GM12878 (cell line): ENCODE data around the gene TBKBP1. TPM values are rescaled to one million over a fixed set of nuclear protein-coding genes. Genes with fewer than 3 reads are reported as not detected.

Experiments used
- BACH1 ChIP-seq: fragments of 450-650 bp; IDR thresholded peaks from 2 replicates; pipeline ENCODE4 v1.6.1; 2017; ENCODE audit warnings: mild to moderate bottlenecking, borderline replicate concordance
- BCL3 ChIP-seq: IDR thresholded peaks from 2 replicates; pipeline ENCODE4 v1.6.1; 2011; ENCODE audit warnings: borderline replicate concordance, low read depth, mild to moderate bottlenecking, moderate library complexity, low read length; ENCODE audit not compliant: insufficient read depth, poor library complexity, severe bottlenecking
- CBX5 ChIP-seq: sonication (generic); IDR thresholded peaks from 2 replicates; pipeline ENCODE4 v1.6.1; 2016; ENCODE audit warnings: low read depth, moderate library complexity, mild to moderate bottlenecking, inconsistent platforms
- CREM ChIP-seq: IDR thresholded peaks from 2 replicates; pipeline ENCODE4 v1.6.1; 2014; ENCODE audit warnings: antibody characterized with exemption, low read depth
- E2F8 ChIP-seq: fragments of 450-650 bp; IDR thresholded peaks from 2 replicates; pipeline ENCODE4 v1.6.1; 2018; ENCODE audit warnings: mild to moderate bottlenecking, low read depth, moderate library complexity; ENCODE audit not compliant: partially characterized antibody
- GABPA ChIP-seq: IDR thresholded peaks from 2 replicates; pipeline ENCODE4 v1.6.1; 2014; ENCODE audit warnings: antibody characterized with exemption, low read depth, mild to moderate bottlenecking, inconsistent platforms
- HDAC2 ChIP-seq: fragments of 200-600 bp; sonication (generic); IDR thresholded peaks from 2 replicates; pipeline ENCODE4 v1.6.1; 2017
- HDGF ChIP-seq: fragments of 450-650 bp; IDR thresholded peaks from 2 replicates; pipeline ENCODE4 v1.6.1; 2016; ENCODE audit warnings: antibody characterized with exemption
- IKZF1 ChIP-seq: fragments of 450-650 bp; conservative IDR thresholded peaks from 2 replicates; pipeline ENCODE4 v1.6.1; 2017; ENCODE audit warnings: antibody characterized with exemption, mild to moderate bottlenecking
- KDM1A ChIP-seq: fragments of 200-600 bp; sonication (generic); IDR thresholded peaks from 2 replicates; pipeline ENCODE4 v1.6.1; 2016; ENCODE audit warnings: borderline replicate concordance
- NBN ChIP-seq: fragments of 450-650 bp; IDR thresholded peaks from 2 replicates; pipeline ENCODE4 v1.6.1; 2016
- NR2C2 ChIP-seq: IDR thresholded peaks from 2 replicates; pipeline ENCODE4 v1.6.1; 2011; ENCODE audit warnings: borderline replicate concordance, low read depth; ENCODE audit not compliant: control insufficient read depth, insufficient read length
- NR2F1 ChIP-seq: fragments of 450-650 bp; conservative IDR thresholded peaks from 2 replicates; pipeline ENCODE4 v1.6.1; 2017; ENCODE audit warnings: mild to moderate bottlenecking
- PAX5 ChIP-seq: IDR thresholded peaks from 2 replicates; pipeline ENCODE4 v1.6.1; 2011; ENCODE audit warnings: low read depth, low read length, borderline replicate concordance
- RB1 ChIP-seq: fragments of 450-650 bp; formaldehyde crosslinking; IDR thresholded peaks from 2 replicates; pipeline ENCODE4 v1.6.1; 2017; ENCODE audit warnings: mild to moderate bottlenecking, borderline replicate concordance
- RCOR1 ChIP-seq: conservative IDR thresholded peaks from 2 replicates; pipeline ENCODE4 v1.6.1; 2012; ENCODE audit warnings: low read depth, low read length, improper control_type of control experiment
- SRF ChIP-seq, 2 experiments: IDR thresholded peaks; 2 replicates each; pipeline ENCODE4 v1.6.1; 2011; ENCODE audit warnings: low read depth in 2 of 2, low read length in 2 of 2, mild to moderate bottlenecking in 1 of 2, moderate library complexity in 1 of 2
- TARDBP ChIP-seq: IDR thresholded peaks from 2 replicates; pipeline ENCODE4 v1.6.1; 2016; ENCODE audit warnings: borderline replicate concordance
- TCF12 ChIP-seq: IDR thresholded peaks from 2 replicates; pipeline ENCODE4 v1.6.1; 2011; ENCODE audit warnings: low read depth, mild to moderate bottlenecking, low read length
- ZNF24 ChIP-seq: fragments of 450-650 bp; IDR thresholded peaks from 2 replicates; pipeline ENCODE4 v1.6.1; 2017; ENCODE audit warnings: antibody characterized with exemption, mild to moderate bottlenecking
- ZNF384 ChIP-seq: IDR thresholded peaks from 2 replicates; pipeline ENCODE4 v1.6.1; 2012; ENCODE audit warnings: low read depth, mild to moderate bottlenecking, low read length, improper control_type of control experiment, borderline replicate concordance
- polyA plus RNA-seq, 11 experiments: library from polyadenylated mRNA; depleted of rRNA in 4 of 11; unstranded in 6 of 11; stranded (reverse) in 5 of 11; fragments of >200 nt; fragmentation: Nextera tagmentation in 4 of 11; fragmentation: Illumina TruSeq in 1 of 11; extraction: Ambion mirVana in 4 of 11; extraction: Trizol in 1 of 11; gene quantifications; 1 replicate in 1 of 11; 2 replicates in 10 of 11; pipeline versions ENCODE4 v1.2.1 to v1.2.3, GENCODE V29; 2011 to 2016; ENCODE audit warnings: inconsistent platforms in 2 of 11, missing spikeins in 2 of 11, low read depth in 1 of 11
- total RNA-seq, 4 experiments: library from RNA; depleted of rRNA in 3 of 4; stranded (reverse); fragments of >200 nt in 3 of 4; fragmentation: Illumina TruSeq in 1 of 4; extraction: Trizol in 1 of 4; gene quantifications; 2 replicates each; pipeline versions ENCODE4 v1.2.1 to v1.2.3, GENCODE V29; 2013 to 2021
- TF ChIP-seq, protein P1 (sequence below): fragments of 450-650 bp; IDR thresholded peaks from 2 replicates; pipeline ENCODE4 v1.6.1; 2017; ENCODE audit warnings: mild to moderate bottlenecking, moderate library complexity
- TF ChIP-seq, protein P2 (sequence below): fragments of 450-650 bp; IDR thresholded peaks from 2 replicates; pipeline ENCODE4 v1.6.1; 2017; ENCODE audit warnings: mild to moderate bottlenecking

The TBKBP1 gene
- total and polyA plus RNA-seq, 10 of the 15 experiments (the other 5 are each of a cell fraction or from before 2014, with no cell fraction given), result 0.11 to 2.7 (median 0.74) TPM; not detected in 3

DNA sequence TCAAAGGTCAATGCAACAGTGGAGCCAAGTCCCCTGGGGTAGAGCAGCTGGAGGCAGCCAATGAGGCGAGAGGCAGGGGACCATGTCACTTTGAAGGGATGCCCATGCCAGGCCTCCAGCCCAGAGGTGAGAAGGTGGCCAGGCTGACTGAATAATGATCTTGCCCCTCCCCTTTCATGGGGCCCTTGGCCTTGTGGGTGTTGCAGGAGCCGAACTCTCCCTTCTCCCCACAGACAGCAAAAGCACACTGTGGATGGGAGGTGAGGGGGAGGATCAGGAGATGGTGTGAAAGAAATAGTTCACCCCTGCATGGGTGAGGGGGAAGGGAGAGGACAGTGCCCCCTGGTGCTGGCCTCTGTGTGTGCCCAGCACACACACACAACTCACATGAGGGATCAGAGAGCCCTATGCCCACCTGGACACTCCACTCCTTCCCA lies 23.3 kb downstream of the TBKBP1 start (continued):
- TF ChIP-seq BACH1, result no peak
- TF ChIP-seq ZNF384, result no peak
- TF ChIP-seq, protein P1, sequence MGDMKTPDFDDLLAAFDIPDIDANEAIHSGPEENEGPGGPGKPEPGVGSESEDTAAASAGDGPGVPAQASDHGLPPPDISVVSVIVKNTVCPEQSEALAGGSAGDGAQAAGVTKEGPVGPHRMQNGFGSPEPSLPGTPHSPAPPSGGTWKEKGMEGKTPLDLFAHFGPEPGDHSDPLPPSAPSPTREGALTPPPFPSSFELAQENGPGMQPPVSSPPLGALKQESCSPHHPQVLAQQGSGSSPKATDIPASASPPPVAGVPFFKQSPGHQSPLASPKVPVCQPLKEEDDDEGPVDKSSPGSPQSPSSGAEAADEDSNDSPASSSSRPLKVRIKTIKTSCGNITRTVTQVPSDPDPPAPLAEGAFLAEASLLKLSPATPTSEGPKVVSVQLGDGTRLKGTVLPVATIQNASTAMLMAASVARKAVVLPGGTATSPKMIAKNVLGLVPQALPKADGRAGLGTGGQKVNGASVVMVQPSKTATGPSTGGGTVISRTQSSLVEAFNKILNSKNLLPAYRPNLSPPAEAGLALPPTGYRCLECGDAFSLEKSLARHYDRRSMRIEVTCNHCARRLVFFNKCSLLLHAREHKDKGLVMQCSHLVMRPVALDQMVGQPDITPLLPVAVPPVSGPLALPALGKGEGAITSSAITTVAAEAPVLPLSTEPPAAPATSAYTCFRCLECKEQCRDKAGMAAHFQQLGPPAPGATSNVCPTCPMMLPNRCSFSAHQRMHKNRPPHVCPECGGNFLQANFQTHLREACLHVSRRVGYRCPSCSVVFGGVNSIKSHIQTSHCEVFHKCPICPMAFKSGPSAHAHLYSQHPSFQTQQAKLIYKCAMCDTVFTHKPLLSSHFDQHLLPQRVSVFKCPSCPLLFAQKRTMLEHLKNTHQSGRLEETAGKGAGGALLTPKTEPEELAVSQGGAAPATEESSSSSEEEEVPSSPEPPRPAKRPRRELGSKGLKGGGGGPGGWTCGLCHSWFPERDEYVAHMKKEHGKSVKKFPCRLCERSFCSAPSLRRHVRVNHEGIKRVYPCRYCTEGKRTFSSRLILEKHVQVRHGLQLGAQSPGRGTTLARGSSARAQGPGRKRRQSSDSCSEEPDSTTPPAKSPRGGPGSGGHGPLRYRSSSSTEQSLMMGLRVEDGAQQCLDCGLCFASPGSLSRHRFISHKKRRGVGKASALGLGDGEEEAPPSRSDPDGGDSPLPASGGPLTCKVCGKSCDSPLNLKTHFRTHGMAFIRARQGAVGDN, result 0 out of 2 replicates have a peak, but pooled peaks have one; percentile 47
- no peak for TF ChIP-seq HDAC2
- peak; percentile 73 for TF ChIP-seq IKZF1
- no peak for TF ChIP-seq E2F8
- TF ChIP-seq, protein P2, sequence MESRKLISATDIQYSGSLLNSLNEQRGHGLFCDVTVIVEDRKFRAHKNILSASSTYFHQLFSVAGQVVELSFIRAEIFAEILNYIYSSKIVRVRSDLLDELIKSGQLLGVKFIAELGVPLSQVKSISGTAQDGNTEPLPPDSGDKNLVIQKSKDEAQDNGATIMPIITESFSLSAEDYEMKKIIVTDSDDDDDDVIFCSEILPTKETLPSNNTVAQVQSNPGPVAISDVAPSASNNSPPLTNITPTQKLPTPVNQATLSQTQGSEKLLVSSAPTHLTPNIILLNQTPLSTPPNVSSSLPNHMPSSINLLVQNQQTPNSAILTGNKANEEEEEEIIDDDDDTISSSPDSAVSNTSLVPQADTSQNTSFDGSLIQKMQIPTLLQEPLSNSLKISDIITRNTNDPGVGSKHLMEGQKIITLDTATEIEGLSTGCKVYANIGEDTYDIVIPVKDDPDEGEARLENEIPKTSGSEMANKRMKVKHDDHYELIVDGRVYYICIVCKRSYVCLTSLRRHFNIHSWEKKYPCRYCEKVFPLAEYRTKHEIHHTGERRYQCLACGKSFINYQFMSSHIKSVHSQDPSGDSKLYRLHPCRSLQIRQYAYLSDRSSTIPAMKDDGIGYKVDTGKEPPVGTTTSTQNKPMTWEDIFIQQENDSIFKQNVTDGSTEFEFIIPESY, result no peak
- no peak for TF ChIP-seq BCL3
- no peak for TF ChIP-seq KDM1A
- TF ChIP-seq ZNF24, result no peak
- TF ChIP-seq HDGF, result peak; percentile 39; the same call in 1 of the 2 replicates
- no peak for TF ChIP-seq SRF (IDR thresholded peaks at IDR 0.05; ENCODE audit: low read depth in 2 of 2, low read length in 2 of 2)
- no peak; the same call in 1 of the 2 replicates for TF ChIP-seq NBN
- no peak for TF ChIP-seq RCOR1
- TF ChIP-seq TCF12, result no peak
- TF ChIP-seq CBX5, result no peak
- no peak for TF ChIP-seq RB1
- TF ChIP-seq PAX5, result 0 out of 2 replicates have a peak, but pooled peaks have one; percentile 7
- no peak for TF ChIP-seq GABPA
- no peak for TF ChIP-seq NR2C2
- TF ChIP-seq CREM, result no peak
- TF ChIP-seq TARDBP, result 0 out of 2 replicates have a peak, but pooled peaks have one; percentile 23
- TF ChIP-seq NR2F1, result peak; percentile 87
